B cell (primary cell): ENCODE results near the gene SMU1. TPM values are rescaled to one million over a fixed set of nuclear protein-coding genes. Genes with fewer than 3 reads are reported as not detected.

Experiments used
- ATAC-seq: fragments of 200-7000 bp; cut with Tn5 transposase; one replicate; pipeline ENCODE4 v1.10.0; 2021; ENCODE audit warnings: low read depth, mild to moderate bottlenecking, moderate number of reproducible peaks, moderate library complexity
- CTCF ChIA-PET: fragments of 350-600 bp; sonication (Branson Sonifier 250); formaldehyde crosslinking; loops from one replicate; lab custom pipeline; 2021; ENCODE audit warnings: antibody characterized with exemption, inconsistent platforms; lab: Charles Lee
- POLR2A ChIA-PET: fragments of 350-600 bp; sonication (Branson Sonifier 250); formaldehyde crosslinking; loops from one replicate; lab custom pipeline; 2021; ENCODE audit warnings: antibody characterized with exemption; lab: Charles Lee
- DNase-seq: peaks from one replicate; pipeline ENCODE4 v3.0.0; 2013
- H2AFZ ChIP-seq: 2 replicates; pipeline ENCODE4 v1.6.1; 2012; ENCODE audit warnings: mild to moderate bottlenecking, low read depth, low read length; ENCODE audit not compliant: insufficient read depth, poor library complexity, severe bottlenecking
- H3K27ac ChIP-seq, 2 donors: 1 replicate in 1 of 2; 2 replicates in 1 of 2; pipeline ENCODE4 v1.5.1; 2012 to 2013; ENCODE audit warnings: low read length in 2 of 2, mild to moderate bottlenecking in 2 of 2, moderate library complexity in 1 of 2
- H3K27me3 ChIP-seq, 4 experiments: fragments of 200-600 bp in 1 of 4; sonication (generic) in 1 of 4; replicated peaks in 1 of 4; 1 replicate in 2 of 4; 2 replicates in 2 of 4; pipeline versions ENCODE4 v1.6.1 to v1.7.0; 2013 to 2016; ENCODE audit warnings: low read length in 3 of 4, mild to moderate bottlenecking in 2 of 4, mixed read lengths in 1 of 4, moderate library complexity in 1 of 4; ENCODE audit not compliant: insufficient read depth in 4 of 4, control insufficient read depth in 3 of 4; ENCODE audit errors: control extremely low read depth in 1 of 4
- H3K36me3 ChIP-seq, 2 experiments: replicated peaks in 1 of 2; 1 replicate in 1 of 2; 2 replicates in 1 of 2; pipeline versions ENCODE4 v1.6.1 to v1.7.1; 2013; ENCODE audit warnings: low read length in 1 of 2; ENCODE audit not compliant: insufficient read depth in 2 of 2, control insufficient read depth in 1 of 2; ENCODE audit errors: control extremely low read depth in 1 of 2, extremely low read depth in 1 of 2
- H3K4me1 ChIP-seq, 2 donors: fragments of 200-600 bp in 1 of 2; sonication (generic) in 1 of 2; 1 replicate in 1 of 2; 2 replicates in 1 of 2; pipeline versions ENCODE4 v1.5.1 to v1.6.1; 2013 to 2017; ENCODE audit warnings: low read length in 2 of 2; ENCODE audit not compliant: control insufficient read depth in 2 of 2, insufficient read depth in 2 of 2
- H3K4me2 ChIP-seq: replicated peaks from 2 replicates; pipeline ENCODE3; 2012; ENCODE audit warnings: mild to moderate bottlenecking, low read depth, low read length; ENCODE audit not compliant: poor library complexity, severe bottlenecking
- H3K4me3 ChIP-seq, 5 experiments: fragments of 200-600 bp in 1 of 5; sonication (generic) in 1 of 5; 1 replicate in 3 of 5; 2 replicates in 2 of 5; pipeline versions ENCODE4 v1.5.1 to v1.7.0; 2011 to 2016; ENCODE audit warnings: low read length in 4 of 5, mild to moderate bottlenecking in 4 of 5, low read depth in 2 of 5, control low read depth in 1 of 5, moderate library complexity in 1 of 5; ENCODE audit not compliant: insufficient read depth in 1 of 5; ENCODE audit errors: control extremely low read depth in 1 of 5, extremely low read depth in 1 of 5
- H3K79me2 ChIP-seq: fragments of 200-600 bp; sonication (generic); one replicate; pipeline ENCODE4 v1.6.0; 2016; ENCODE audit warnings: low read length; ENCODE audit not compliant: control insufficient read depth, insufficient read depth
- H3K9ac ChIP-seq: fragments of 200-600 bp; sonication (generic); 2 replicates; pipeline ENCODE4 v1.6.1; 2017; ENCODE audit warnings: mild to moderate bottlenecking, low read length, moderate library complexity
- H3K9me3 ChIP-seq, 3 donors: one replicate each; pipeline versions ENCODE4 v1.6.1 to v1.7.1; 2013; ENCODE audit warnings: low read length in 2 of 3; ENCODE audit not compliant: control insufficient read depth in 2 of 3, insufficient read depth in 1 of 3; ENCODE audit errors: control extremely low read depth in 1 of 3
- H4K20me1 ChIP-seq: 2 replicates; pipeline ENCODE4 v1.6.0; 2012; ENCODE audit warnings: mild to moderate bottlenecking, low read length; ENCODE audit not compliant: insufficient read depth, control insufficient read depth, poor library complexity, severe bottlenecking
- H3K27ac Mint-ChIP-seq: one replicate; pipeline ENCODE4 v1.8.0; 2021; ENCODE audit warnings: mixed read lengths
- H3K27me3 Mint-ChIP-seq: one replicate; pipeline ENCODE4 v1.8.0; 2021; ENCODE audit warnings: mixed read lengths
- H3K4me1 Mint-ChIP-seq: one replicate; pipeline ENCODE4 v1.8.0; 2021; ENCODE audit warnings: mixed read lengths
- H3K4me3 Mint-ChIP-seq: one replicate; pipeline ENCODE4 v1.8.0; 2021; ENCODE audit warnings: mixed read lengths
- H3K9me3 Mint-ChIP-seq: one replicate; pipeline ENCODE4 v1.8.0; 2022; ENCODE audit warnings: mixed read lengths; ENCODE audit not compliant: insufficient read depth
- CTCF ChIP-seq: fragments of 200-600 bp; IDR thresholded peaks from one replicate; pipeline ENCODE4 v1.8.0; 2022; ENCODE audit warnings: antibody characterized with exemption, mild to moderate bottlenecking
- EZH2 ChIP-seq: IDR thresholded peaks from 2 replicates; pipeline ENCODE4 v1.6.1; 2012; ENCODE audit warnings: borderline replicate concordance, low read depth, mild to moderate bottlenecking, moderate library complexity, low read length; ENCODE audit not compliant: insufficient read depth, poor library complexity, severe bottlenecking
- WGBS: methylation state at CpG from one replicate; pipeline ENCODE4 v1.1.5; 2013; ENCODE audit warnings: missing lambda C conversion rate; ENCODE audit not compliant: insufficient coverage; 5-methylcytosine and 5-hydroxymethylcytosine counted together
- intact Hi-C: fragments of 100-400 bp; cut with micrococcal nuclease; formaldehyde crosslinking; loops from one replicate; pipeline ENCODE4 v1.10.0; 2022
- polyA plus RNA-seq: library from polyadenylated mRNA; depleted of rRNA; stranded (reverse); fragments of >200 nt; gene quantifications from 2 replicates; pipeline ENCODE4 v1.2.3, GENCODE V29; 2012
- total RNA-seq, 2 donors: library from RNA; stranded (reverse); fragments of 120-200 nt in 1 of 2; gene quantifications; 1 replicate in 1 of 2; 2 replicates in 1 of 2; pipeline versions ENCODE4 v1.2.3 to v1.2.4, GENCODE V29; 2013 to 2022

The SMU1 gene
- total and polyA plus RNA-seq, 2 donors (not counting 1 experiment from before 2014, with no cell fraction given) = 6.2 to 26.3 TPM

- no peak for ATAC-seq
- H3K4me1 Mint-ChIP-seq = peaks cover 26% of the 10 kb centered on the region
- Histone ChIP-seq H3K9me3 (no peaks in the 10 kb centered on the region), H3K79me2 (peaks cover 42% of the 10 kb centered on the region), H3K9ac (no peak overlapping the region), H2AFZ (no peak overlapping the region), H3K4me2 (no peak overlapping the region), H4K20me1 (no peaks in the 10 kb centered on the region), H3K27ac (no peak overlapping the region), H3K4me1 (peaks cover 6 to 13% of the 10 kb centered on the region in 2 donors), H3K27me3 (no peaks in the 10 kb centered on the region), H3K4me3 (no peak overlapping the region), H3K36me3 (no peaks in the 10 kb centered on the region)
- intact Hi-C loops = loop anchor here (10.0 kb wide), 2 partner anchors 455 to 795 kb away; partner anchors contain the start of genes NOL6 and UBE2R2
- H3K27ac Mint-ChIP-seq = no peak overlapping the region
- CTCF ChIA-PET = interaction anchor here (0.5 kb wide), 1 partner anchor 68 kb away, joined by 3 read pairs; no protein-coding TSS in a partner anchor
- H3K4me3 Mint-ChIP-seq = no peak overlapping the region
- no peaks in the 10 kb centered on the region for H3K9me3 Mint-ChIP-seq
- TF ChIP-seq CTCF (no peak), EZH2 (no peak)
- 98% methylated on average over 19 of the region's 25 CpGs for WGBS
- no peaks in the 10 kb centered on the region for H3K27me3 Mint-ChIP-seq
- no peak for DNase-seq
- POLR2A ChIA-PET = no interaction called here
Observed at GRCh38 chr9:33019797-33020196, 56.7 kb downstream of the SMU1 start.

- Mint-ChIP-seq H3K9me3 (no peaks in the 10 kb centered on the region), H3K27ac (no peak overlapping the region), H3K4me1 (peaks cover 9% of the 10 kb centered on the region), H3K27me3 (no peaks in the 10 kb centered on the region), H3K4me3 (no peak overlapping the region)
- Histone ChIP-seq H3K4me2 (no peak overlapping the region), H3K9ac (no peak overlapping the region), H2AFZ (no peak overlapping the region), H3K9me3 (no peaks in the 10 kb centered on the region), H4K20me1 (no peaks in the 10 kb centered on the region), H3K79me2 (peaks cover 26% of the 10 kb centered on the region), H3K4me3 (no peak overlapping the region), H3K27me3 (no peaks in the 10 kb centered on the region), H3K27ac (no peak overlapping the region), H3K4me1 (no peaks in the 10 kb centered on the region), H3K36me3 (no peaks in the 10 kb centered on the region)
- TF ChIP-seq EZH2 (no peak), CTCF (no peak)
- DNase-seq = no peak
- intact Hi-C loops = no loop called here
- no peak for ATAC-seq
- ChIA-PET POLR2A (no interaction called here), CTCF (no interaction called here)
- 67% methylated on average over 1 of the region's 6 CpGs for WGBS
Observed at GRCh38 chr9:33017283-33018041, 59.0 kb downstream of the SMU1 start.
